Peyer's patch (tissue), 4 donors: ENCODE measurements around the gene ZNF383.
"Not testable (repeated sequence)": the region's sequence is repeated elsewhere in the genome, so short reads cannot be mapped to it uniquely, and the experiment has no call there.

Experiments
- CTCF ChIP-seq, 6 experiments: fragments of 450-650 bp in 4 of 6; fragments of 200-600 bp in 2 of 6; sonication (generic) in 1 of 6; IDR thresholded peaks; one replicate each; pipeline ENCODE4 v1.5.1; 2017 to 2019; ENCODE audit warnings: antibody characterized with exemption in 6 of 6, mild to moderate bottlenecking in 3 of 6, moderate library complexity in 1 of 6
- POLR2A ChIP-seq, 2 donors: fragments of 450-650 bp; IDR thresholded peaks; one replicate each; pipeline ENCODE4 v1.5.1; 2017; ENCODE audit warnings: antibody characterized with exemption in 2 of 2, mild to moderate bottlenecking in 2 of 2, moderate library complexity in 2 of 2

- TF ChIP-seq POLR2A, CTCF (IDR thresholded peaks at IDR 0.05): not testable (repeated sequence)
Measured at GRCh38 chr19:37263028-37263427, 45.0 kb downstream of the ZNF383 start.
